Pancreas (tissue), 10 donors: Measurements from ENCODE around the gene REC114. TPM values are rescaled to one million over a fixed set of nuclear protein-coding genes. Genes with fewer than 3 reads are reported as not detected.

Experiments used
- ATAC-seq, 4 donors: fragments of 200-7000 bp; cut with Tn5 transposase; one replicate each; pipeline versions ENCODE4 v1.8.0 to v1.9.1; 2020; ENCODE audit warnings: mild to moderate bottlenecking in 4 of 4, moderate library complexity in 4 of 4
- DNase-seq, 6 donors: peaks; one replicate each; pipeline ENCODE4 v3.0.0-alpha.2; 2020
- FAIRE-seq: peaks from 2 replicates; lab custom pipeline; 2012; peaks lifted over from hg19 to GRCh38; lab: Jason Lieb, UNC
- H3K27ac ChIP-seq, 4 donors: fragments of 200-600 bp; sonication (generic); 1 replicate in 3 of 4; 2 replicates in 1 of 4; pipeline versions ENCODE4 v1.5.0 to v1.8.0; 2020
- H3K27me3 ChIP-seq, 4 donors: fragments of 200-600 bp; one replicate each; pipeline ENCODE4 v1.8.0; 2021
- H3K36me3 ChIP-seq, 3 donors: fragments of 200-600 bp; sonication (generic) in 1 of 3; one replicate each; pipeline versions ENCODE4 v1.5.0 to v1.8.0; 2020 to 2021
- H3K4me1 ChIP-seq, 3 donors: fragments of 200-600 bp; one replicate each; pipeline ENCODE4 v1.8.0; 2021
- H3K4me3 ChIP-seq, 4 donors: fragments of 200-600 bp; sonication (generic) in 2 of 4; one replicate each; pipeline versions ENCODE4 v1.5.0 to v1.8.0; 2020 to 2021
- H3K9me3 ChIP-seq, 4 donors: fragments of 200-600 bp; one replicate each; pipeline ENCODE4 v1.8.0; 2021
- CTCF ChIP-seq, 4 donors: fragments of 200-600 bp; sonication (generic) in 3 of 4; IDR thresholded peaks; one replicate each; pipeline versions ENCODE4 v1.5.0 to v1.8.0; 2021; ENCODE audit warnings: antibody characterized with exemption in 4 of 4
- WGBS, 2 donors: extraction: QIAGEN DNeasy Blood & Tissue Kit; methylation state at CpG; one replicate each; pipeline ENCODE4 v1.1.7; 2013; 5-methylcytosine and 5-hydroxymethylcytosine counted together
- intact Hi-C, 3 donors: fragments of 100-400 bp; cut with DNase I; formaldehyde crosslinking; loops; one replicate each; pipeline versions ENCODE4 v1.11.1 to v1.14.2; 2022
- polyA plus RNA-seq, 2 donors: library from polyadenylated mRNA; stranded (reverse); fragments of 200-250 nt; gene quantifications; one replicate each; pipeline ENCODE4 v1.2.3, GENCODE V29; 2013
- total RNA-seq, 6 donors: library from RNA; stranded (reverse); fragmentation: NEBNext Ultra II Directional in 4 of 6; extraction: Animal tissue kit (Norgen Biotek cat#: 25700) in 4 of 6; gene quantifications; one replicate each; pipeline versions ENCODE4 v1.2.1 to v1.2.4, GENCODE V29; 2021 to 2023
- donor health status: healthy with polysubstance abuse.
- donor health status: DM: no; HTN: no; CAD: no; lungs with moderate emphysema.
- donor health status: DM: no; HTN: no; CAD: no.
- donor health status: control.
- donor health status: control.
- donor health status: Bipolar disorder and iron deficiency.
- donor health status: DM: yes; HTN: yes; CAD: no.
- donor health status: DM: no; HTN: no; CAD: no.
- donor health status: DM: no; HTN: no; CAD: no.
- donor health status: DM: yes; HTN: yes; CAD: no.

The REC114 gene, protein sequence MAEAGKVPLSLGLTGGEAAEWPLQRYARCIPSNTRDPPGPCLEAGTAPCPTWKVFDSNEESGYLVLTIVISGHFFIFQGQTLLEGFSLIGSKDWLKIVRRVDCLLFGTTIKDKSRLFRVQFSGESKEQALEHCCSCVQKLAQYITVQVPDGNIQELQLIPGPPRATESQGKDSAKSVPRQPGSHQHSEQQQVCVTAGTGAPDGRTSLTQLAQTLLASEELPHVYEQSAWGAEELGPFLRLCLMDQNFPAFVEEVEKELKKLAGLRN
- total RNA-seq (not detected), polyA plus RNA-seq (not detected)

DNA sequence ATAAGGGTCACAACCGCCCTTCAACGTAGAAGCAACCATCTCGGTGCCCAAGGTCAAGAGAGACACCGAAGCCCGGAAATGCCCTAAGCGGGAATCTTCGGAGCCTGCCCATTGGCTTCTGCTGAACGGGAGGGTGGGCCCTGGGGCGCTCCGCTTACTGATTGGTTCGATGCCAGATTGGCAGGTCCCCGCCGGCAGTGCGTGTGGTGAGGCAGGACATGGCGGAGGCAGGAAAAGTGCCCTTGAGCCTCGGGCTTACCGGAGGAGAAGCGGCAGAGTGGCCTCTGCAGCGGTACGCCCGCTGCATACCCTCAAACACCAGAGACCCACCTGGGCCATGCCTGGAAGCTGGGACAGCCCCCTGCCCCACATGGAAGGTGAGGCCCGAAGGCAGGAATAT is at the start of gene REC114:
REC114 (plus strand) TSS at position 197 of the 400 bp plus-strand sequence; CDS start at position 219, 22 bp downstream.
- ATAC-seq (no peak), DNase-seq (no peak), FAIRE-seq (no peak)
- no peak for TF ChIP-seq CTCF (IDR thresholded peaks at IDR 0.05)
- Histone ChIP-seq H3K27me3 (no peaks in the 10 kb centered on the region), H3K27ac (no peak within 1 kb of the TSS), H3K36me3 (no peaks in the 10 kb centered on the region), H3K4me1 (no peaks in the 10 kb centered on the region), H3K9me3 (no peaks in the 10 kb centered on the region), H3K4me3 (no peak within 1 kb of the TSS)
- intact Hi-C loops, result no loop called here
- 84 to 88% methylated on average over 21 to 22 of the region's 22 CpGs for WGBS, 2 donors

- Histone ChIP-seq H3K4me3 (no peak overlapping the region), H3K9me3 (no peaks in the 10 kb centered on the region), H3K4me1 (no peaks in the 10 kb centered on the region), H3K27me3 (no peaks in the 10 kb centered on the region), H3K36me3 (no peaks in the 10 kb centered on the region), H3K27ac (no peak overlapping the region)
- intact Hi-C loops, result no loop called here
- WGBS, 2 donors, result 45 to 76% methylated on average over 2 of the region's 2 CpGs
- DNase-seq (no peak), FAIRE-seq (no peak), ATAC-seq (no peak)
- no peak for TF ChIP-seq CTCF (IDR thresholded peaks at IDR 0.05)
Observed at GRCh38 chr15:73393336-73393735, 49.6 kb upstream of the REC114 start.

DNA sequence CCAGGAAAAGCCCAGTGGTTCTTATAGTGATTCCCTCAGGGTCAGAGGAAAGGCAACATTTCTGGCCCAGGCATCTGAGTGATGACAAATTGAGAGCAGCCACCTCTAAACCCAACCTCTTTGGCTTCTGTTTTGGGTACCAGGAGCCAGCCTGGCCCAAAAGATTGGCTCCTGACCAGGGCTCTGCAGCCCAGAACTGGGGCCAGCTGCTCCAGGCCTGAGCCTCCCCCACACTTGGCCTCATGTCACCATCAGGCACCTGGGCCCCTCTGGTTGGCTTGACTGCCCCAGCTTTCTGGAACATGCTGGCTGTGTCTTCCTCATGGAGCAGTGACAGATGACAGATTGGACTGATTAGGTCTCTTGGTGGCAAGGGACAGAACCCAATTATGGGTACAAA is 48.2 kb upstream of the REC114 start:
- Histone ChIP-seq H3K4me1 (no peaks in the 10 kb centered on the region), H3K4me3 (no peak overlapping the region), H3K36me3 (no peaks in the 10 kb centered on the region), H3K9me3 (no peaks in the 10 kb centered on the region), H3K27ac (no peak overlapping the region), H3K27me3 (no peaks in the 10 kb centered on the region)
- FAIRE-seq, result no peak
- no peak for TF ChIP-seq CTCF (IDR thresholded peaks at IDR 0.05)
- ATAC-seq, result no peak
- no peak for DNase-seq
- intact Hi-C loops, result no loop called here

GRCh38 chr15:73395671-73396070 is 47.3 kb upstream of the REC114 start:
- H3K27ac ChIP-seq, result no peak overlapping the region
- 85 to 89% methylated on average over 2 of the region's 2 CpGs for WGBS, 2 donors
- no peak for TF ChIP-seq CTCF (IDR thresholded peaks at IDR 0.05)
- no peaks in the 10 kb centered on the region for H3K36me3 ChIP-seq
- FAIRE-seq (no peak), DNase-seq (no peak), ATAC-seq (no peak)
- no peak overlapping the region for H3K4me3 ChIP-seq
- H3K27me3 ChIP-seq, result no peaks in the 10 kb centered on the region
- no peaks in the 10 kb centered on the region for H3K4me1 ChIP-seq
- intact Hi-C loops, result no loop called here
- H3K9me3 ChIP-seq, result no peaks in the 10 kb centered on the region

DNA sequence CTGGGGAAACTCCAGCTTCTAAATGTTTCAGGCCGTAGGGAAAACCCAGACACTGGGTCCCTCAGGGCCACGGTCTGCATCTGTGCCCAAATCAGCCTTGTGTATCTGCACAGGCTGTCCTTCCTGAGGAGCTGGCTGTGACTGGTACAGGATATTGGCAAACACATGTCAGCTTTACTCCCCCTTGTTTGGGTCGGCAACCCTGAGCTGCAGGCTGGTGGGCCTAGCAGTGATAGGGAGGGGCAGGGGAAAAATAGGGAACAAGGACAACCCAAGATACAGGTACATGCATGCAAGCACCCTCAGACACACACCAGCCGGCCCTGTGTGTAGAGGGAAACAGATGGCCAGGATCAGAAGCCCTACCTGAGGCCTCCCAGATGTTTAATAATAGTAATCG is 45.5 kb upstream of the REC114 start:
- no peak for FAIRE-seq
- no peak for TF ChIP-seq CTCF (IDR thresholded peaks at IDR 0.05)
- Histone ChIP-seq H3K36me3 (no peaks in the 10 kb centered on the region), H3K9me3 (no peaks in the 10 kb centered on the region), H3K27ac (no peak overlapping the region), H3K27me3 (no peaks in the 10 kb centered on the region), H3K4me3 (no peak overlapping the region), H3K4me1 (no peaks in the 10 kb centered on the region)
- intact Hi-C loops, result no loop called here
- 58 to 60% methylated on average over 5 of the region's 5 CpGs for WGBS, 2 donors
- no peak for DNase-seq
- no peak for ATAC-seq
